IPS DF 6.9 (cell line): ENCODE results near the gene ARID4A.
"Not testable (repeated sequence)": the region's sequence is repeated elsewhere in the genome, so short reads cannot be mapped to it uniquely, and the experiment has no call there.

Experiments used
- DNase-seq: peaks from one replicate; pipeline ENCODE4 v3.0.0-alpha.2; 2013; ENCODE audit warnings: low read depth, low spot score
- H3K27ac ChIP-seq: one replicate; pipeline ENCODE4 v1.5.1; 2013; ENCODE audit warnings: low read length, control low read depth
- H3K27me3 ChIP-seq: 2 replicates; pipeline ENCODE4 v1.6.1; 2013; ENCODE audit warnings: mild to moderate bottlenecking, low read length; ENCODE audit not compliant: control insufficient read depth, insufficient read depth
- H3K36me3 ChIP-seq: 2 replicates; pipeline ENCODE4 v1.6.1; 2013; ENCODE audit warnings: low read length; ENCODE audit not compliant: control insufficient read depth, insufficient read depth
- H3K4me1 ChIP-seq: 2 replicates; pipeline ENCODE4 v1.6.1; 2013; ENCODE audit warnings: low read length; ENCODE audit not compliant: control insufficient read depth, insufficient read depth
- H3K4me3 ChIP-seq: 2 replicates; pipeline ENCODE4 v1.5.1; 2013; ENCODE audit warnings: mild to moderate bottlenecking, low read length
- H3K9me3 ChIP-seq: 2 replicates; pipeline ENCODE4 v1.6.1; 2013; ENCODE audit warnings: low read length, inconsistent platforms; ENCODE audit not compliant: control insufficient read depth, insufficient read depth
- WGBS: extraction: QIAGEN DNeasy Blood & Tissue Kit; methylation state at CpG from one replicate; pipeline ENCODE4 v1.1.7; 2013; ENCODE audit warnings: mixed read lengths, missing lambda C conversion rate; ENCODE audit not compliant: insufficient read length, insufficient coverage; 5-methylcytosine and 5-hydroxymethylcytosine counted together

The ARID4A gene

GRCh38 chr14:58356268-58356667 lies 57.9 kb downstream of the ARID4A start:
- no peak for DNase-seq
- no peaks in the 10 kb centered on the region for H3K4me1 ChIP-seq
- H3K36me3 ChIP-seq, result no peaks in the 10 kb centered on the region; the same call in 1 of the 2 replicates
- no peaks in the 10 kb centered on the region for H3K27me3 ChIP-seq
- no CpG with 5 or more reads among the region's 1 CpG for WGBS
- no peak overlapping the region for H3K4me3 ChIP-seq
- H3K27ac ChIP-seq, result no peak overlapping the region
- no peaks in the 10 kb centered on the region for H3K9me3 ChIP-seq

GRCh38 chr14:58362272-58362671 lies 63.9 kb downstream of the ARID4A start:
- no CpG with 5 or more reads among the region's 1 CpG for WGBS
- H3K27me3 ChIP-seq, H3K36me3 ChIP-seq, H3K27ac ChIP-seq, H3K4me1 ChIP-seq, H3K4me3 ChIP-seq, H3K9me3 ChIP-seq, DNase-seq: not testable (repeated sequence)

GRCh38 chr14:58362798-58363412 lies 64.5 kb downstream of the ARID4A start:
- Histone ChIP-seq H3K27me3 (no peaks in the 10 kb centered on the region), H3K36me3 (peaks cover 3% of the 10 kb centered on the region; the same call in 1 of the 2 replicates), H3K4me3 (no peak overlapping the region), H3K9me3 (no peaks in the 10 kb centered on the region), H3K4me1 (no peaks in the 10 kb centered on the region), H3K27ac (no peak overlapping the region)
- WGBS, result no CpG with 5 or more reads among the region's 3 CpGs
- DNase-seq, result no peak

- no peak for DNase-seq
- H3K27ac ChIP-seq, result no peak overlapping the region
- no peak overlapping the region for H3K4me3 ChIP-seq
- H3K4me1 ChIP-seq, result no peaks in the 10 kb centered on the region
- no CpG with 5 or more reads among the region's 4 CpGs for WGBS
- no peaks in the 10 kb centered on the region for H3K27me3 ChIP-seq
- peaks cover 3% of the 10 kb centered on the region; the same call in 1 of the 2 replicates for H3K36me3 ChIP-seq
- H3K9me3 ChIP-seq, result no peaks in the 10 kb centered on the region
These were observed 66.0 kb downstream of the ARID4A start for GRCh38 chr14:58364316-58364715.

GRCh38 chr14:58367296-58367695 lies 68.9 kb downstream of the ARID4A start:
- H3K27ac ChIP-seq, result no peak overlapping the region
- H3K36me3 ChIP-seq, result peaks cover 3% of the 10 kb centered on the region; the same call in 1 of the 2 replicates
- no peaks in the 10 kb centered on the region for H3K4me1 ChIP-seq
- DNase-seq, result no peak
- WGBS, result no CpG with 5 or more reads among the region's 3 CpGs
- H3K27me3 ChIP-seq, result no peaks in the 10 kb centered on the region
- no peaks in the 10 kb centered on the region for H3K9me3 ChIP-seq
- no peak overlapping the region for H3K4me3 ChIP-seq

GRCh38 chr14:58368956-58369355 lies 70.6 kb downstream of the ARID4A start:
- H3K4me1 ChIP-seq, result no peaks in the 10 kb centered on the region
- H3K36me3 ChIP-seq, result peaks cover 3% of the 10 kb centered on the region; the same call in 1 of the 2 replicates
- no peak overlapping the region for H3K4me3 ChIP-seq
- no CpG with 5 or more reads among the region's 1 CpG for WGBS
- no peaks in the 10 kb centered on the region for H3K9me3 ChIP-seq
- H3K27me3 ChIP-seq, result no peaks in the 10 kb centered on the region
- DNase-seq, result no peak
- no peak overlapping the region for H3K27ac ChIP-seq

GRCh38 chr14:58376791-58377190 lies 78.4 kb downstream of the ARID4A start:
- Histone ChIP-seq H3K36me3 (no peaks in the 10 kb centered on the region), H3K27ac (no peak overlapping the region), H3K4me1 (no peaks in the 10 kb centered on the region), H3K9me3 (no peaks in the 10 kb centered on the region), H3K27me3 (no peaks in the 10 kb centered on the region), H3K4me3 (no peak overlapping the region)
- no peak for DNase-seq

GRCh38 chr14:58390830-58391229 lies 92.5 kb downstream of the ARID4A start:
- no CpG with 5 or more reads among the region's 2 CpGs for WGBS

GRCh38 chr14:58395562-58395811 lies 97.1 kb downstream of the ARID4A start:
- Histone ChIP-seq H3K27ac (no peak overlapping the region), H3K36me3 (no peaks in the 10 kb centered on the region; the same call in 1 of the 2 replicates), H3K27me3 (no peaks in the 10 kb centered on the region), H3K4me1 (peaks cover 3% of the 10 kb centered on the region; the same call in 1 of the 2 replicates), H3K9me3 (no peaks in the 10 kb centered on the region), H3K4me3 (peak overlapping the region; percentile 54; the same call in 1 of the 2 replicates)
- DNase-seq, result no peak
- WGBS, result no CpG with 5 or more reads among the region's 10 CpGs

More at GRCh38 chr14:58390830-58391229, 92.5 kb downstream of the ARID4A start:
- no peak for DNase-seq
- no peaks in the 10 kb centered on the region for H3K36me3 ChIP-seq
- no peak overlapping the region for H3K4me3 ChIP-seq
- peaks cover 3% of the 10 kb centered on the region; the same call in 1 of the 2 replicates for H3K4me1 ChIP-seq
- no peaks in the 10 kb centered on the region for H3K9me3 ChIP-seq
- H3K27ac ChIP-seq, result no peak overlapping the region
- H3K27me3 ChIP-seq, result no peaks in the 10 kb centered on the region

GRCh38 chr14:58395812-58396788 lies 97.7 kb downstream of the ARID4A start, which contains the start of gene TOMM20L:
TSS of gene TOMM20L (plus strand) at chr14:58395930. CDS start at chr14:58395958, 28 bp downstream.
- Histone ChIP-seq H3K9me3 (no peaks in the 10 kb centered on the region), H3K27me3 (no peaks in the 10 kb centered on the region), H3K27ac (no peak within 1 kb of the TSS), H3K4me3 (peak within 1 kb of the TSS; percentile 54; the same call in 1 of the 2 replicates), H3K36me3 (no peaks in the 10 kb centered on the region; the same call in 1 of the 2 replicates), H3K4me1 (peaks cover 3% of the 10 kb centered on the region; the same call in 1 of the 2 replicates)
- peak; percentile 57 for DNase-seq
- no CpG with 5 or more reads among the region's 86 CpGs for WGBS
